GM12864 (cell line): ENCODE data around the gene CCNT2.
"Not testable (repeated sequence)": the region's sequence is repeated elsewhere in the genome, so short reads cannot be mapped to it uniquely, and the experiment has no call there.

ENCODE experiments used
- DNase-seq: peaks from one replicate; pipeline ENCODE4 v3.0.0-alpha.2; 2011; ENCODE audit warnings: low read depth
- H3K4me3 ChIP-seq: 2 replicates; pipeline ENCODE4 v1.5.1; 2011; ENCODE audit warnings: mild to moderate bottlenecking, low read depth, low read length, control low read depth
- TF ChIP-seq, protein P1 (sequence below): IDR thresholded peaks from 2 replicates; pipeline ENCODE4 v1.5.1; 2011; ENCODE audit warnings: low read depth, mild to moderate bottlenecking, moderate library complexity, low read length, control low read depth, inconsistent platforms; ENCODE audit errors: missing control alignments

CCNT2 gene

DNA sequence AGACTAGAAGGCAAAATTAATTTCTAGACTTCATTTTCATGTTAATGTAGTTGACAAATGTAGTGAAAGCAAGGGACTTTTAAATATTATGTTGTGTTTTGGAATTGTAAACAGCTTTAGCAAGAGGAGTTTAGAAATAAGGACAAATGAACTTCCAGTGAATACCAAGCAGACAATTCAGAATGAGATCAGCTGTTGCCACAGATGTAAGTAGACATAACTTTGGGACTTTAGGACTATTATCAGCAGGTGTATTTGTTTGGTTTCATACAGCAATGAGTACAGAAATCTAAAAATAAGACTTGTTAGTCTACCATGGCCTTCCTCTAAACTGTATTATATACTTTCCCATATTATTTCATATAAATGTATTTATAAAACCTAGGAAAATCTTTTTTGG lies 34.2 kb upstream of the CCNT2 start:
- no peak for DNase-seq
- H3K4me3 ChIP-seq: no peak overlapping the region
- TF ChIP-seq, protein P1, sequence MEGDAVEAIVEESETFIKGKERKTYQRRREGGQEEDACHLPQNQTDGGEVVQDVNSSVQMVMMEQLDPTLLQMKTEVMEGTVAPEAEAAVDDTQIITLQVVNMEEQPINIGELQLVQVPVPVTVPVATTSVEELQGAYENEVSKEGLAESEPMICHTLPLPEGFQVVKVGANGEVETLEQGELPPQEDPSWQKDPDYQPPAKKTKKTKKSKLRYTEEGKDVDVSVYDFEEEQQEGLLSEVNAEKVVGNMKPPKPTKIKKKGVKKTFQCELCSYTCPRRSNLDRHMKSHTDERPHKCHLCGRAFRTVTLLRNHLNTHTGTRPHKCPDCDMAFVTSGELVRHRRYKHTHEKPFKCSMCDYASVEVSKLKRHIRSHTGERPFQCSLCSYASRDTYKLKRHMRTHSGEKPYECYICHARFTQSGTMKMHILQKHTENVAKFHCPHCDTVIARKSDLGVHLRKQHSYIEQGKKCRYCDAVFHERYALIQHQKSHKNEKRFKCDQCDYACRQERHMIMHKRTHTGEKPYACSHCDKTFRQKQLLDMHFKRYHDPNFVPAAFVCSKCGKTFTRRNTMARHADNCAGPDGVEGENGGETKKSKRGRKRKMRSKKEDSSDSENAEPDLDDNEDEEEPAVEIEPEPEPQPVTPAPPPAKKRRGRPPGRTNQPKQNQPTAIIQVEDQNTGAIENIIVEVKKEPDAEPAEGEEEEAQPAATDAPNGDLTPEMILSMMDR: no peak

DNA sequence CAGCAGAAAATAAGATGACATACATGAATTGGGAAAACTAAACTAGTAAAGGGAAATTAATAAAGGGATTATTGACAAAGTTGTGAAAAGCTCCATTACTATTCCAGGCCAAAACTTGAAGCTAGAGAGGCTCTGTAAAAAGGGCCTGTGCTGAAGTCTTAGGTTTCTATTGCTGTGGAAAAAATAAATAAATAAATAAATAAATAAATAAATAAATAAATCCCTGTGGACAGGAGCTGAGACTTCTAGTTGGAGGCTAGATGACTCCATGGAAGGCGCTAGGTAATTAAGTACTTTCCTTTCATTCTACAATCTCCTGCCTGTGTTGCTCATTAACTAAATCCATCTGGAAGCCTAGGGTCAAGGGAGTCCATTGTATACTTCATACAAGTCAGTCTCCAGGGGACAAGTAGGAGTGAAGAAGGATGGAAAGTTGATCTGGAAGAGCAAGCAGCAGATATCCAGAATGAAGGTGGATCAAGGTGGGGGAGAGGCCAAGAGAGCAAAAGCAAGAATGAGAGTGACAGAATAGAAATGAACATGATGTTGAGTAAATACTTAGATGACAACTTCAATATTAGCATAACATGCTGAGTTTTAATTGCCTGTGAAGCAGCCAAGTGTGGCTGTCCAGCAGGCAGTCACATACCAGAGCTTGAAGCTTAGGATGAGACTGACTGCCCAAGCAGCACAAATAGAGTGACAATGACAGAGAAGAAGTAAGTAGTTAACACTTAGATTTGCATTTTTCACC lies 26.2 kb upstream of the CCNT2 start:
- H3K4me3 ChIP-seq: no peak overlapping the region
- TF ChIP-seq, protein P1: no peak
- DNase-seq: no peak

DNA sequence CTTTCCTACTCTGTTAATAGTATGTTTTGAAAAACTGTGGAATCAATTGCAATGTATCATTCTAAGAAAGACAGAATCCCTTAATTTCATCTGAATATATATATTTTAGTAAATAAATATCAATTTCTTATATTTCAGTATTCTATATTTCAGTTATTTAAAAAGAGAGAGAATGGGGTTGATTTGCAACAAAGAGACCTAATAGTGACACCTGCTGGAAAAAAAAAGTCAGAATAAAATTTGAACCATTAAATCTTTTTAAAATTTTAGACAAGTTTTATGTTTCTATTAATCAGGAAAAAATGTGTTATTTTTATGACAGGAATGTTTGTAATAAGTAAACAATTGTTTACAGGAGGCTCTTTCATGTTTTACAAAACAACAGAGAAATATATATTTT lies 20.7 kb upstream of the CCNT2 start:
- TF ChIP-seq, protein P1: no peak
- DNase-seq: no peak
- H3K4me3 ChIP-seq: no peak overlapping the region

DNA sequence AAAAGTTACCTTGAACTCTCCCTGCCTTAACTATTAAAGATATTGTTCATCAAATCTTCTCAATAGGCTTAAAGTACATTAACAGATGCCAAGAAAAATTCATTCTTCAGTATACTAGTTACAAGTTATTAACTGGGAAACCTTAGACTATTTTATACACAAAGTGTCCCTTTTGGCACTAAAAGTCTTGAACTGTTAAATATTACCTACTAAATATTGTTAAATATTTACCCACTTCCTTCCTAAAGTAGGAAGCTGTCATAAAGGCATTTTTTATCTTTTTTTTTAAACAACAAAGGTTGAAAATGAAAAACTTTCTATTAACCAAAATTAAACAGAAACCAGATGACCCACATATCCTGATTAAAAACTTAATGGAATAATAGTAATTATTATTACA lies 19.4 kb upstream of the CCNT2 start:
- no peak overlapping the region for H3K4me3 ChIP-seq
- TF ChIP-seq, protein P1: no peak
- no peak for DNase-seq

DNA sequence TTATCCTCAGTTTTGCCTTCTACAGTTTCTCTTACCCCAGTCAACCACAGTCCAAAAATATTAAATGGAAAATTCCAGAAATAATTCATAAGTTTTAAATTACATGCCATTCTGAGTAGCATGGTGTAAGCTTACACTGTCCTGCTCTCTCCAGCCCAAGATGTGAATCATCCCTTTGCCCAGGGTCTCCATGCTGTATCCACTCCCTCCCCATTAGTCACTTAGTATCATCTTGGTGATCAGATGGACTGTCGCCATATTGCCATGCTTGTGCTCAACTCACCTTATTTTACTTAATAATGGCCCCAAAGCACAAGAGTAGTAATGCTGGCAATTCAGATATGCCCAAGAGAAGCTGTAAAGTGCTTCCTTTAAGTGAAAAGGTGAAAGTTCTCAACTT lies 18.5 kb upstream of the CCNT2 start:
- TF ChIP-seq, protein P1: no peak
- DNase-seq: no peak
- no peak overlapping the region for H3K4me3 ChIP-seq

DNA sequence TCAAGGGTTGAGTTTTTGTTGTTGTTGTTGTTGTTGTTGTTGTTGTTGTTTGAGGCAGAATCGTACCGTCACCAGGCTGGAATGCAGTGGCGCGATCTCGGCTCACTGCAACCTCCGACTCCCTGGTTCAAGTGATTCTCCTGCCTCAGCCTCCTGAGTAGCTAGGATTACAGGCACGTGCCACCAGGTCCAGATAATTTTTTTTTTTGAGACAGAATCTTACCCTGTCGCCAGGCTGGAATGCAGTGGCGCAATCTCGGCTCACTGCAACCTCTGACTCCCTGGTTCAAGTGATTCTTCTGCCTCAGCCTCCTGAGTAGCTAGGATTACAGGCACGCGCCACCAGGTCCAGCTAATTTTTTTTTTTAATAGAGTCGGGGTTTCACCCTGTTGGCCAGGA lies 14.9 kb upstream of the CCNT2 start:
- not testable (repeated sequence) for H3K4me3 ChIP-seq, DNase-seq

DNA sequence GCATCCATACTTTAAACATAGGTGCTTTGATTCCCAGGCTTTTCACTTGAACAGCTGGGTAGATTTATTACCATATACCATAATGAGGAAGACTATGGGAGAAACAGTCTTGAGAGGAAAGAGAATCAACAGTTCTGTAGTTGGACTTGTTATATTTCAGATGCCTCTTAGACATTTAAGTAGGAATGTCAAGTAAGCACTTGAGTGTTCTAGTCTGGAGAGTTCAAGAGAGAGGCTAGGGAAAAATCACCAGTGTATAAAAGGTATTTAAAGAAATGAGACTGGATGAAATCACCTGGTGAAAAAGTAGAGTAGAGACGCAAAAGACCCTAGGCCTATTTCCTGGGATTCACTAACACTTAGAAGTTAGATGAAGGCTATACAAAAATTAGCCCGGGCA lies 13.5 kb upstream of the CCNT2 start:
- no peak overlapping the region for H3K4me3 ChIP-seq
- no peak for DNase-seq
- TF ChIP-seq, protein P1: no peak
